HCT116 (cell line): ENCODE results near the gene WDPCP. TPM values are rescaled to one million over a fixed set of nuclear protein-coding genes. Genes with fewer than 3 reads are reported as not detected.

Source experiments
- ATAC-seq: fragments of 200-7000 bp; cut with Tn5 transposase; 2 replicates; pipeline ENCODE4 v1.9.1; 2020; ENCODE audit warnings: mild to moderate bottlenecking, moderate library complexity
- BruUV-seq: library from RNA; stranded (reverse); fragments of 400-500 nt; replicated peaks from 2 replicates; lab custom pipeline; 2021; lab: Mats Ljungman, UMichigan
- CTCF ChIA-PET: fragments of 300-600 bp; sonication (Branson Sonifier 250); formaldehyde crosslinking; loops from one replicate; lab custom pipeline; 2021; ENCODE audit warnings: antibody characterized with exemption; lab: Charles Lee
- POLR2A ChIA-PET: fragments of 300-600, 350-600 bp; sonication (Branson Sonifier 250); formaldehyde crosslinking; loops from one replicate; lab custom pipeline; 2021; ENCODE audit warnings: antibody characterized with exemption; lab: Charles Lee
- RAD21 ChIA-PET, 2 experiments: fragments of 300-600 bp; sonication (Branson Sonifier 250); formaldehyde crosslinking; loops; one replicate each; lab custom pipeline; 2023; ENCODE audit warnings: low total read pairs in 2 of 2; ENCODE audit not compliant: uncharacterized antibody in 2 of 2, unreplicated experiment in 2 of 2, low non-redundant PET in 1 of 2; lab: Charles Lee
- DNase-seq: peaks from one replicate; pipeline ENCODE4 v3.0.0-alpha.2; 2010; ENCODE audit warnings: low read depth, low spot score
- H2AFZ ChIP-seq: fragments of 200-600 bp; shearing (Covaris generic), sonication (generic); 2 replicates; pipeline ENCODE4 v1.6.1; 2017; ENCODE audit warnings: low read depth, mixed run types, mixed read lengths, antibody characterized with exemption, low read length; ENCODE audit not compliant: poor library complexity, severe bottlenecking
- H3K27ac ChIP-seq: 2 replicates; pipeline ENCODE4 v1.5.1; 2012; ENCODE audit warnings: low read depth, low read length
- H3K27me3 ChIP-seq: fragments of 200-600 bp; sonication (generic); 2 replicates; pipeline ENCODE4 v1.6.1; 2016; ENCODE audit warnings: mixed run types, low read length, mixed read lengths; ENCODE audit not compliant: insufficient read depth
- H3K36me3 ChIP-seq, 2 experiments: fragments of 200-500 bp in 1 of 2; fragments of 200-600 bp in 1 of 2; sonication (Bioruptor generic) in 1 of 2; sonication (generic) in 1 of 2; 2 replicates each; pipeline versions ENCODE4 v1.5.1 to v1.6.1; 2014 to 2016; ENCODE audit warnings: low read length in 2 of 2, inconsistent platforms in 1 of 2, mixed read lengths in 1 of 2, mixed run types in 1 of 2; ENCODE audit not compliant: insufficient read depth in 2 of 2, control insufficient read depth in 1 of 2
- H3K4me1 ChIP-seq, 2 experiments: fragments of 200-600 bp in 1 of 2; sonication (generic) in 1 of 2; 2 replicates each; pipeline versions ENCODE4 v1.5.1 to v1.6.1; 2012 to 2017; ENCODE audit warnings: low read length in 2 of 2, inconsistent platforms in 1 of 2, mild to moderate bottlenecking in 1 of 2, mixed read lengths in 1 of 2, mixed run types in 1 of 2, moderate library complexity in 1 of 2; ENCODE audit not compliant: insufficient read depth in 2 of 2, control insufficient read depth in 1 of 2
- H3K4me2 ChIP-seq: fragments of 200-600 bp; sonication (generic); 2 replicates; pipeline ENCODE4 v1.6.1; 2017; ENCODE audit warnings: mixed run types, low read length, mixed read lengths
- H3K4me3 ChIP-seq, 2 experiments: fragments of 200-600 bp in 1 of 2; sonication (generic) in 1 of 2; replicated peaks in 1 of 2; 2 replicates each; pipeline ENCODE4 v1.5.1; 2011 to 2016; ENCODE audit warnings: low read length in 2 of 2, control low read depth in 1 of 2, low read depth in 1 of 2, mild to moderate bottlenecking in 1 of 2, mixed read lengths in 1 of 2, mixed run types in 1 of 2
- H3K79me2 ChIP-seq: fragments of 200-600 bp; sonication (generic); 2 replicates; pipeline ENCODE4 v1.6.1; 2017; ENCODE audit warnings: mild to moderate bottlenecking, mixed run types, low read length, moderate library complexity, mixed read lengths; ENCODE audit not compliant: insufficient read depth
- H3K9ac ChIP-seq: fragments of 200-600 bp; sonication (generic); 2 replicates; pipeline ENCODE4 v1.6.1; 2016; ENCODE audit warnings: low read length, mixed read lengths
- H3K9me2 ChIP-seq: fragments of 200-600 bp; sonication (generic), shearing (Covaris generic); 2 replicates; pipeline ENCODE4 v1.6.1; 2017; ENCODE audit warnings: mixed run types, mild to moderate bottlenecking, moderate library complexity; ENCODE audit not compliant: insufficient read depth
- H3K9me3 ChIP-seq, 2 experiments: fragments of 200-500 bp in 1 of 2; fragments of 200-600 bp in 1 of 2; sonication (Bioruptor generic) in 1 of 2; sonication (generic) in 1 of 2; 2 replicates each; pipeline ENCODE4 v1.6.1; 2014 to 2017; ENCODE audit warnings: low read length in 2 of 2, mixed read lengths in 2 of 2, inconsistent platforms in 1 of 2, low read depth in 1 of 2, mild to moderate bottlenecking in 1 of 2, mixed run types in 1 of 2, moderate library complexity in 1 of 2; ENCODE audit not compliant: control insufficient read depth in 1 of 2, insufficient read depth in 1 of 2
- H4K20me1 ChIP-seq: fragments of 200-600 bp; sonication (generic), shearing (Covaris generic); 2 replicates; pipeline ENCODE4 v1.6.1; 2017; ENCODE audit warnings: mixed run types, mild to moderate bottlenecking, moderate library complexity; ENCODE audit not compliant: insufficient read depth
- CTCF ChIP-seq, 3 experiments: fragments of 200-600 bp in 1 of 3; sonication (generic) in 1 of 3; IDR thresholded peaks in 2 of 3; conservative IDR thresholded peaks in 1 of 3; 2 replicates each; pipeline ENCODE4 v1.5.1; 2012 to 2017; ENCODE audit warnings: low read depth in 2 of 3, low read length in 2 of 3, antibody characterized with exemption in 1 of 3, borderline replicate concordance in 1 of 3, control low read depth in 1 of 3, mild to moderate bottlenecking in 1 of 3, mixed read lengths in 1 of 3, mixed run types in 1 of 3, moderate library complexity in 1 of 3; ENCODE audit not compliant: insufficient read depth in 1 of 3
- EGR1 ChIP-seq: IDR thresholded peaks from 2 replicates; pipeline ENCODE4 v1.6.1; 2012; ENCODE audit warnings: low read depth
- EZH2 ChIP-seq: fragments of 200-600 bp; sonication (generic); IDR thresholded peaks from 2 replicates; pipeline ENCODE4 v1.6.1; 2017; ENCODE audit warnings: antibody characterized with exemption, mixed run types
- FOSL1 ChIP-seq: IDR thresholded peaks from 2 replicates; pipeline ENCODE4 v1.6.1; 2012; ENCODE audit warnings: low read depth
- RAD21 ChIP-seq: IDR thresholded peaks from 2 replicates; pipeline ENCODE4 v1.6.1; 2012; ENCODE audit warnings: low read depth, mild to moderate bottlenecking
- intact Hi-C: fragments of 100-400 bp; cut with micrococcal nuclease; formaldehyde crosslinking; loops from 2 replicates; pipeline ENCODE4 v1.10.0; 2022
- total RNA-seq: library from RNA; stranded (reverse); gene quantifications from one replicate; pipeline ENCODE4 v1.2.1, GENCODE V29; 2021; ENCODE audit not compliant: unreplicated experiment

Gene WDPCP
- total RNA-seq, 1 experiment from 2014 or later, result 4.1 TPM

GRCh38 chr2:63488118-63488713 is 100.1 kb downstream of the WDPCP start:
- H3K27me3 ChIP-seq, result no peaks in the 10 kb centered on the region
- no peak overlapping the region for H3K9ac ChIP-seq
- RAD21 ChIA-PET, result no interaction called here
- H3K27ac ChIP-seq, result no peak overlapping the region
- POLR2A ChIA-PET, result no interaction called here
- no peaks in the 10 kb centered on the region for H3K36me3 ChIP-seq
- no TSS peak for BruUV-seq
- DNase-seq (peak; percentile 15), ATAC-seq (0 out of 2 replicates have a peak, but pooled peaks have one; percentile 62)
- H3K9me2 ChIP-seq, result no peaks in the 10 kb centered on the region
- no peak overlapping the region for H2AFZ ChIP-seq
- no peaks in the 10 kb centered on the region for H3K79me2 ChIP-seq
- H3K4me2 ChIP-seq, result no peak overlapping the region
- H3K4me1 ChIP-seq, result no peaks in the 10 kb centered on the region
- intact Hi-C loops, result loop anchor here (5.0 to 10.0 kb wide), 3 partner anchors 413 to 1033 kb away; no protein-coding TSS in a partner anchor
- H3K9me3 ChIP-seq, result no peaks in the 10 kb centered on the region
- H3K4me3 ChIP-seq, result no peak overlapping the region
- peak; percentile 56 for TF ChIP-seq RAD21
- no peak for TF ChIP-seq FOSL1
- peak; percentile 41 to 76 (median 72); a peak in 5 of 6 replicates for TF ChIP-seq CTCF (IDR thresholded peaks at IDR 0.05 in 2 of 3, conservative IDR thresholded peaks at IDR 0.05 in 1 of 3; ENCODE audit: borderline replicate concordance in 1 of 3, insufficient read depth in 1 of 3, low read depth in 2 of 3, low read length in 2 of 3)
- no peak for TF ChIP-seq EZH2
- CTCF ChIA-PET, result interaction anchor here (0.8 to 2.1 kb wide), 13 partner anchors 10 to 700 kb away, joined by 3 to 8 read pairs (median 3); partner anchors contain the start of gene UGP2
- H4K20me1 ChIP-seq, result 0 out of 2 replicates have a peak, but pooled peaks cover 3% of the 10 kb centered on the region

- Histone ChIP-seq H3K9ac (no peak overlapping the region), H3K27ac (no peak overlapping the region)
- DNase-seq (no peak), ATAC-seq (peak; percentile 76; the same call in 1 of the 2 replicates)
- BruUV-seq, result no TSS peak
- TF ChIP-seq EGR1 (no peak), RAD21 (peak; percentile 50), CTCF (IDR thresholded peaks at IDR 0.05 in 2 of 3, conservative IDR thresholded peaks at IDR 0.05 in 1 of 3; ENCODE audit: borderline replicate concordance in 1 of 3, insufficient read depth in 1 of 3, low read depth in 2 of 3, low read length in 2 of 3) (peak in 2 of 3 experiments; percentile 23 to 29; a peak in 2 of 6 replicates)
- TF ChIP-seq, all 23 proteins: peak for 2
- Histone ChIP-seq H3K4me1 (no peaks in the 10 kb centered on the region), H3K27me3 (no peaks in the 10 kb centered on the region), H3K79me2 (no peaks in the 10 kb centered on the region), H3K9me2 (no peaks in the 10 kb centered on the region), H3K4me3 (no peak overlapping the region), H4K20me1 (no peaks in the 10 kb centered on the region), H2AFZ (no peak overlapping the region), H3K4me2 (no peak overlapping the region), H3K9me3 (no peaks in the 10 kb centered on the region), H3K36me3 (no peaks in the 10 kb centered on the region)
- ChIA-PET RAD21 (no interaction called here), POLR2A (no interaction called here), CTCF (interaction anchor here (1.1 to 2.1 kb wide), 8 partner anchors 9 to 699 kb away, joined by 3 to 8 read pairs (median 4); partner anchors contain the start of gene UGP2)
- intact Hi-C loops, result loop anchor here (5.0 to 10.0 kb wide), 3 partner anchors 412 to 1032 kb away; no protein-coding TSS in a partner anchor
Observed at GRCh38 chr2:63486861-63487290, 101.4 kb downstream of the WDPCP start.
